HepG2 (cell line): ENCODE results near the gene GMEB1. TPM values are rescaled to one million over a fixed set of nuclear protein-coding genes. Genes with fewer than 3 reads are reported as not detected.
"Not testable (repeated sequence)": the region's sequence is repeated elsewhere in the genome, so short reads cannot be mapped to it uniquely, and the experiment has no call there.

Source experiments
- ATAC-seq: fragments of 200-7000 bp; cut with Tn5 transposase; 3 replicates; pipeline ENCODE4 v1.9.1; 2020; ENCODE audit warnings: mild to moderate bottlenecking, moderate library complexity
- BruUV-seq: library from RNA; stranded (reverse); fragments of 400-500 nt; replicated peaks from 2 replicates; lab custom pipeline; 2021; lab: Mats Ljungman, UMichigan
- CTCF ChIA-PET: fragments of 300-600 bp; formaldehyde crosslinking; extraction: SDS; loops from one replicate; lab custom pipeline; 2021; ENCODE audit warnings: low total read pairs, inconsistent platforms, low intra/inter-chr PET ratio; lab: Yijun Ruan, JAX
- POLR2A ChIA-PET: fragments of 350-600 bp; sonication (Branson Sonifier 250); formaldehyde crosslinking; loops from one replicate; lab custom pipeline; 2020; ENCODE audit warnings: antibody characterized with exemption, inconsistent platforms; lab: Yijun Ruan, JAX
- DNase-seq: peaks from one replicate; pipeline ENCODE4 v3.0.0-alpha.2; 2015; ENCODE audit warnings: low spot score
- FAIRE-seq: peaks from 3 replicates; lab custom pipeline; 2011; peaks lifted over from hg19 to GRCh38; lab: Jason Lieb, UNC
- H2AFZ ChIP-seq: one replicate; pipeline ENCODE4 v1.6.1; 2011; ENCODE audit warnings: low read length, inconsistent platforms
- H3K27ac ChIP-seq: fragments of 300-600 bp; 3 replicates; pipeline ENCODE4 v1.8.0; 2011; ENCODE audit warnings: mixed run types, mild to moderate bottlenecking, mixed read lengths, low read length, inconsistent platforms; ENCODE audit not compliant: insufficient read depth; ENCODE audit errors: extremely low read length
- H3K27me3 ChIP-seq, 2 experiments: fragments of 200-600 bp in 1 of 2; 2 replicates in 1 of 2; 3 replicates in 1 of 2; pipeline versions ENCODE4 v1.6.0 to v1.8.0; 2011; ENCODE audit warnings: low read length in 2 of 2, mild to moderate bottlenecking in 2 of 2, moderate library complexity in 2 of 2, inconsistent platforms in 1 of 2; ENCODE audit not compliant: insufficient read depth in 2 of 2, control insufficient read depth in 1 of 2
- H3K36me3 ChIP-seq, 2 experiments: fragments of 200-600 bp in 1 of 2; replicated peaks in 1 of 2; 2 replicates in 1 of 2; 3 replicates in 1 of 2; pipeline versions ENCODE4 v1.5.1 to v1.8.0; 2011; ENCODE audit warnings: low read length in 2 of 2, inconsistent platforms in 1 of 2; ENCODE audit not compliant: insufficient read depth in 2 of 2, control insufficient read depth in 1 of 2
- H3K4me1 ChIP-seq: 2 replicates; pipeline ENCODE4 v1.5.1; 2012; ENCODE audit warnings: low read length, inconsistent platforms; ENCODE audit not compliant: insufficient read depth
- H3K4me2 ChIP-seq: 2 replicates; pipeline ENCODE4 v1.6.0; 2011; ENCODE audit warnings: low read depth, low read length, inconsistent platforms
- H3K4me3 ChIP-seq, 3 experiments: fragments of 200-600 bp in 1 of 3; sonication (generic), shearing (Covaris generic) in 1 of 3; replicated peaks in 1 of 3; 2 replicates each; pipeline ENCODE4 v1.5.1; 2011 to 2016; ENCODE audit warnings: low read length in 3 of 3, inconsistent platforms in 2 of 3, low read depth in 2 of 3, mild to moderate bottlenecking in 2 of 3, control low read depth in 1 of 3, mixed read lengths in 1 of 3; ENCODE audit not compliant: insufficient read depth in 1 of 3
- H3K79me2 ChIP-seq: one replicate; pipeline ENCODE4 v1.6.1; 2011; ENCODE audit warnings: low read length, inconsistent platforms; ENCODE audit not compliant: insufficient read depth
- H3K9ac ChIP-seq: 2 replicates; pipeline ENCODE4 v1.6.0; 2011; ENCODE audit warnings: mild to moderate bottlenecking, low read depth, low read length, inconsistent platforms; ENCODE audit not compliant: insufficient read depth
- H3K9me3 ChIP-seq: 2 replicates; pipeline ENCODE4 v1.5.1; 2012; ENCODE audit warnings: mild to moderate bottlenecking, low read length
- H4K20me1 ChIP-seq: 2 replicates; pipeline ENCODE4 v1.6.0; 2011; ENCODE audit warnings: inconsistent platforms, mild to moderate bottlenecking, low read length, moderate library complexity; ENCODE audit not compliant: insufficient read depth
- CBX1 ChIP-seq: IDR thresholded peaks from one replicate; pipeline ENCODE4 v1.6.1; 2016; ENCODE audit warnings: antibody characterized with exemption, low read depth
- CCDC6 ChIP-seq: sonication (generic); formaldehyde crosslinking; IDR thresholded peaks from 2 replicates; pipeline ENCODE4 v1.8.1; 2022; ENCODE audit warnings: mild to moderate bottlenecking, missing genetic modification reagents, moderate library complexity
- ELF3 ChIP-seq: IDR thresholded peaks from 2 replicates; pipeline ENCODE4 v1.6.1; 2016; ENCODE audit warnings: missing genetic modification reagents, missing compliant biosample characterization
- EP300 ChIP-seq, 3 experiments: sonication (generic) in 1 of 3; formaldehyde crosslinking in 1 of 3; IDR thresholded peaks; 2 replicates each; pipeline versions ENCODE4 v1.5.1 to v1.6.1; 2011 to 2020; ENCODE audit warnings: low read depth in 2 of 3, low read length in 2 of 3, borderline replicate concordance in 1 of 3, improper control_type of control experiment in 1 of 3, mild to moderate bottlenecking in 1 of 3, missing genetic modification reagents in 1 of 3, moderate library complexity in 1 of 3
- HOXD1 ChIP-seq: sonication (generic); formaldehyde crosslinking; IDR thresholded peaks from 2 replicates; pipeline ENCODE4 v1.5.0; 2020; ENCODE audit warnings: missing genetic modification reagents
- KMT2A ChIP-seq: sonication (generic); formaldehyde crosslinking; IDR thresholded peaks from 2 replicates; pipeline ENCODE4 v1.4.0; 2020; ENCODE audit warnings: missing genetic modification reagents
- KMT2B ChIP-seq: IDR thresholded peaks from 2 replicates; pipeline ENCODE4 v1.6.1; 2016; ENCODE audit warnings: missing genetic modification reagents, missing compliant biosample characterization
- NFKB2 ChIP-seq: sonication (generic); formaldehyde crosslinking; IDR thresholded peaks from 2 replicates; pipeline ENCODE4 v1.4.0; 2020; ENCODE audit warnings: missing genetic modification reagents, borderline replicate concordance
- RAD21 ChIP-seq: fragments of 450-650 bp; formaldehyde crosslinking; IDR thresholded peaks from 2 replicates; pipeline ENCODE4 v1.5.0; 2020; ENCODE audit warnings: mild to moderate bottlenecking
- SNAI1 ChIP-seq: sonication (generic); formaldehyde crosslinking; IDR thresholded peaks from 2 replicates; pipeline ENCODE4 v1.5.0; 2020; ENCODE audit warnings: mild to moderate bottlenecking, missing genetic modification reagents, borderline replicate concordance
- WIZ ChIP-seq: sonication (generic); formaldehyde crosslinking; IDR thresholded peaks from 2 replicates; pipeline ENCODE4 v1.5.1; 2020; ENCODE audit warnings: mild to moderate bottlenecking, missing genetic modification reagents
- ZBTB43 ChIP-seq: sonication (generic); formaldehyde crosslinking; conservative IDR thresholded peaks from 2 replicates; pipeline ENCODE4 v1.4.0; 2020; ENCODE audit warnings: missing genetic modification reagents
- ZHX1 ChIP-seq: sonication (generic); formaldehyde crosslinking; IDR thresholded peaks from 2 replicates; pipeline ENCODE4 v1.8.1; 2022; ENCODE audit warnings: low read depth, mild to moderate bottlenecking, missing genetic modification reagents
- ZNF709 ChIP-seq: sonication (generic); formaldehyde crosslinking; IDR thresholded peaks from 2 replicates; pipeline ENCODE4 v1.5.0; 2020; ENCODE audit warnings: mild to moderate bottlenecking, missing genetic modification reagents
- WGBS: methylation state at CpG from one replicate; pipeline ENCODE4 v1.1.6; 2017; ENCODE audit warnings: low lambda C conversion rate; 5-methylcytosine and 5-hydroxymethylcytosine counted together
- in situ Hi-C: cut with HindIII; loops from 2 replicates; pipeline ENCODE4 v1.10.0; 2017; ENCODE audit warnings: low pct_unique_long_range_greater_than_20kb; ENCODE audit not compliant: extremely low pct_ligation_motif_present
- intact Hi-C: fragments of 100-400 bp; cut with micrococcal nuclease; formaldehyde crosslinking; loops from one replicate; pipeline ENCODE4 v1.10.0; 2022; ENCODE audit not compliant: unreplicated experiment
- polyA plus RNA-seq, 8 experiments: library from polyadenylated mRNA; depleted of rRNA in 3 of 8; stranded (reverse) in 7 of 8; unstranded in 1 of 8; fragments of >200 nt; fragmentation: Illumina TruSeq in 4 of 8; extraction: Trizol in 4 of 8; gene quantifications; 2 replicates each; pipeline versions ENCODE4 v1.2.1 to v1.2.3, GENCODE V29; 2011 to 2016; ENCODE audit warnings: low read depth in 4 of 8, missing spikeins in 1 of 8, mixed read lengths in 1 of 8; ENCODE audit not compliant: insufficient read depth in 1 of 8
- total RNA-seq, 5 experiments: library from RNA; depleted of rRNA; stranded (reverse); fragments of >200 nt; fragmentation: Illumina TruSeq; extraction: Trizol; gene quantifications; 2 replicates each; pipeline ENCODE4 v1.2.3, GENCODE V29; 2016; ENCODE audit warnings: low read depth in 1 of 5

Gene GMEB1
- total and polyA plus RNA-seq, 2 of the 13 experiments (the other 11 are each of a cell fraction or from before 2014, with no cell fraction given) = 3.0 to 6.0 TPM

- no peaks in the 10 kb centered on the region for H3K9me3 ChIP-seq
- TF ChIP-seq EP300 (IDR thresholded peaks at IDR 0.05; ENCODE audit: low read depth in 2 of 2, low read length in 2 of 2) = no peak
- no peak for TF ChIP-seq EP300 (CRISPR knock-in tag; IDR thresholded peaks at IDR 0.05; ENCODE audit: borderline replicate concordance)
- no peak for TF ChIP-seq CCDC6 (CRISPR knock-in tag)
- no peak for TF ChIP-seq ZBTB43 (CRISPR knock-in tag)
- no peak for TF ChIP-seq ZHX1 (CRISPR knock-in tag)
- TF ChIP-seq CBX1 = no peak
- TF ChIP-seq WIZ = no peak
- no peak for TF ChIP-seq NFKB2
- no peak for TF ChIP-seq ZNF709 (CRISPR knock-in tag)
- no peak for TF ChIP-seq RAD21 (CRISPR knock-in tag)
- TF ChIP-seq KMT2B (CRISPR knock-in tag) = no peak
- no peak for TF ChIP-seq SNAI1 (CRISPR knock-in tag)
- no peak for TF ChIP-seq HOXD1 (CRISPR knock-in tag)
- no peak for TF ChIP-seq KMT2A
- TF ChIP-seq ELF3 (CRISPR knock-in tag) = no peak
- TF ChIP-seq, all 625 proteins: peak for 0
- in situ Hi-C loops = loop anchor here (5.0 kb wide), 1 partner anchor 228 kb away; no protein-coding TSS in a partner anchor
- ChIA-PET POLR2A (interaction anchor here (1.0 to 3.1 kb wide), 5 partner anchors 9 to 136 kb away, joined by 3 to 44 read pairs (median 4); no protein-coding TSS in a partner anchor), CTCF (no interaction called here)
- H4K20me1 ChIP-seq = no peaks in the 10 kb centered on the region
- H3K36me3 ChIP-seq = no peaks in the 10 kb centered on the region
- no peak for FAIRE-seq
- intact Hi-C loops = loop anchor here (5.0 to 10.0 kb wide), 3 partner anchors 113 to 540 kb away; partner anchors contain the start of gene SRSF4
- ATAC-seq = no peak
- H3K9ac ChIP-seq = no peak overlapping the region
- WGBS = 66% methylated on average over 3 of the region's 3 CpGs
- BruUV-seq = no TSS peak
- H3K27me3 ChIP-seq = no peaks in the 10 kb centered on the region; a peak in 1 of 5 replicates
- peak overlapping the region; percentile 91 for H3K4me2 ChIP-seq
- DNase-seq = no peak
- no peak overlapping the region for H2AFZ ChIP-seq
- H3K27ac ChIP-seq = peak overlapping the region; percentile 87
- H3K79me2 ChIP-seq = peaks cover 13% of the 10 kb centered on the region
- H3K4me1 ChIP-seq = peaks cover 57% of the 10 kb centered on the region
- H3K4me3 ChIP-seq = no peak overlapping the region
Measured at GRCh38 chr1:28644494-28644893, 24.1 kb upstream of the GMEB1 start.

GRCh38 chr1:28645406-28645805, 23.2 kb upstream of the GMEB1 start:
- POLR2A ChIA-PET = interaction anchor here (0.6 to 1.2 kb wide), 2 partner anchors 20 to 91 kb away, joined by 3 to 5 read pairs; partner anchors contain the start of gene YTHDF2
- H2AFZ ChIP-seq, H3K9me3 ChIP-seq, BruUV-seq, CTCF ChIA-PET, in situ Hi-C loops, H3K27me3 ChIP-seq, H3K27ac ChIP-seq, H3K4me3 ChIP-seq, ATAC-seq, FAIRE-seq, H3K4me2 ChIP-seq, DNase-seq, H4K20me1 ChIP-seq, H3K9ac ChIP-seq, H3K36me3 ChIP-seq: not testable (repeated sequence)
- intact Hi-C loops = loop anchor here (10.0 kb wide), 1 partner anchor 539 kb away; the partner anchor contains the start of gene SRSF4
- peaks cover 55% of the 10 kb centered on the region for H3K4me1 ChIP-seq
- H3K79me2 ChIP-seq = peaks cover 13% of the 10 kb centered on the region
- 98% methylated on average over 11 of the region's 11 CpGs for WGBS
